Ascending aorta (tissue), 2 donors: ENCODE results near the gene PRKAG3. TPM values are rescaled to one million over a fixed set of nuclear protein-coding genes. Genes with fewer than 3 reads are reported as not detected.

Experiments used
- DNase-seq, 2 donors: peaks; one replicate each; pipeline ENCODE4 v3.0.0-alpha.2; 2019; ENCODE audit warnings: low spot score in 2 of 2
- H3K27ac ChIP-seq, 2 donors: fragments of 200-600 bp; sonication (generic); one replicate each; pipeline ENCODE4 v1.5.1; 2016 to 2017; ENCODE audit warnings: mild to moderate bottlenecking in 1 of 2
- H3K27me3 ChIP-seq: fragments of 200-600 bp; sonication (generic); one replicate; pipeline ENCODE4 v1.5.1; 2017
- H3K36me3 ChIP-seq, 2 donors: fragments of 200-600 bp; sonication (generic); one replicate each; pipeline ENCODE4 v1.5.1; 2016
- H3K4me1 ChIP-seq, 2 donors: fragments of 200-600 bp; sonication (generic); one replicate each; pipeline ENCODE4 v1.5.1; 2016 to 2017; ENCODE audit warnings: mild to moderate bottlenecking in 1 of 2
- H3K4me3 ChIP-seq, 2 donors: fragments of 200-600 bp; sonication (generic); one replicate each; pipeline ENCODE4 v1.5.1; 2016 to 2017; ENCODE audit warnings: mild to moderate bottlenecking in 1 of 2
- H3K9me3 ChIP-seq, 2 donors: fragments of 200-600 bp; sonication (generic); one replicate each; pipeline ENCODE4 v1.5.1; 2016
- intact Hi-C: fragments of 100-400 bp; cut with DNase I; formaldehyde crosslinking; loops from one replicate; pipeline ENCODE4 v1.15.1; 2023
- total RNA-seq: library from RNA; depleted of rRNA; stranded (reverse); fragments of >200 nt; gene quantifications from one replicate; pipeline ENCODE4 v1.1.0, GENCODE V29; 2016
- TF ChIP-seq, protein P1 (sequence below), 3 experiments: fragments of 200-600 bp in 2 of 3; fragments of 450-650 bp in 1 of 3; sonication (generic) in 2 of 3; IDR thresholded peaks; one replicate each; pipeline ENCODE4 v1.5.1; 2016 to 2019; ENCODE audit warnings: antibody characterized with exemption in 3 of 3, mild to moderate bottlenecking in 1 of 3, moderate library complexity in 1 of 3

The PRKAG3 gene
- total RNA-seq, 1 donor from 2014 or later = not detected

- no peaks in the 10 kb centered on the region for H3K9me3 ChIP-seq
- H3K36me3 ChIP-seq = peaks cover 42 to 44% of the 10 kb centered on the region in 2 donors
- intact Hi-C loops = no loop called here
- H3K27me3 ChIP-seq = no peaks in the 10 kb centered on the region
- H3K4me1 ChIP-seq = peaks cover 4 to 16% of the 10 kb centered on the region in 2 donors
- no peak overlapping the region for H3K27ac ChIP-seq
- DNase-seq = no peak
- no peak overlapping the region for H3K4me3 ChIP-seq
- TF ChIP-seq, protein P1, sequence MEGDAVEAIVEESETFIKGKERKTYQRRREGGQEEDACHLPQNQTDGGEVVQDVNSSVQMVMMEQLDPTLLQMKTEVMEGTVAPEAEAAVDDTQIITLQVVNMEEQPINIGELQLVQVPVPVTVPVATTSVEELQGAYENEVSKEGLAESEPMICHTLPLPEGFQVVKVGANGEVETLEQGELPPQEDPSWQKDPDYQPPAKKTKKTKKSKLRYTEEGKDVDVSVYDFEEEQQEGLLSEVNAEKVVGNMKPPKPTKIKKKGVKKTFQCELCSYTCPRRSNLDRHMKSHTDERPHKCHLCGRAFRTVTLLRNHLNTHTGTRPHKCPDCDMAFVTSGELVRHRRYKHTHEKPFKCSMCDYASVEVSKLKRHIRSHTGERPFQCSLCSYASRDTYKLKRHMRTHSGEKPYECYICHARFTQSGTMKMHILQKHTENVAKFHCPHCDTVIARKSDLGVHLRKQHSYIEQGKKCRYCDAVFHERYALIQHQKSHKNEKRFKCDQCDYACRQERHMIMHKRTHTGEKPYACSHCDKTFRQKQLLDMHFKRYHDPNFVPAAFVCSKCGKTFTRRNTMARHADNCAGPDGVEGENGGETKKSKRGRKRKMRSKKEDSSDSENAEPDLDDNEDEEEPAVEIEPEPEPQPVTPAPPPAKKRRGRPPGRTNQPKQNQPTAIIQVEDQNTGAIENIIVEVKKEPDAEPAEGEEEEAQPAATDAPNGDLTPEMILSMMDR (IDR thresholded peaks at IDR 0.05) = no peak
These were observed 20.2 kb downstream of the PRKAG3 start for GRCh38 chr2:218811382-218811781.

GRCh38 chr2:218810256-218810655, 21.3 kb downstream of the PRKAG3 start:
- TF ChIP-seq, protein P1 (IDR thresholded peaks at IDR 0.05) = no peak
- H3K27ac ChIP-seq = no peak overlapping the region
- peaks cover 33% of the 10 kb centered on the region in 2 donors for H3K36me3 ChIP-seq
- intact Hi-C loops = no loop called here
- H3K4me1 ChIP-seq = peaks cover 4 to 23% of the 10 kb centered on the region in 2 donors
- no peak overlapping the region for H3K4me3 ChIP-seq
- DNase-seq = no peak
- no peaks in the 10 kb centered on the region for H3K27me3 ChIP-seq
- H3K9me3 ChIP-seq = no peaks in the 10 kb centered on the region

DNA sequence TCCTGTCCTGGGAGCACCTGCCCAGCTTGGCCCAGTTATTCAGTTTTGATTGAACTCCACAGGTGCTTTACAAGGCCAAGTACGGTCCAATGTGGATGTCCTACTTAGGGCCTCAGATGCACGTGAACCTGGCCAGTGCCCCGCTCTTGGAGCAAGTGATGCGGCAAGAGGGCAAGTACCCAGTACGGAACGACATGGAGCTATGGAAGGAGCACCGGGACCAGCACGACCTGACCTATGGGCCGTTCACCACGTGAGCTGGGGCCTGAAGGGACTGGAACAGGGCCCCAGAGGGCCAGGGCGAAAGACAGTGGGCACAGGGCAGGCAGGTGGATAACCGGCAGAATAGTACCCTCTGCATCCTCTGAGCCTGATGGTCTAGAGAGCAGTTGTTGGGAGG, 22.1 kb downstream of the PRKAG3 start:
- TF ChIP-seq, protein P1 (IDR thresholded peaks at IDR 0.05) = no peak
- Histone ChIP-seq H3K4me1 (peaks cover 4 to 23% of the 10 kb centered on the region in 2 donors), H3K27me3 (no peaks in the 10 kb centered on the region), H3K36me3 (peaks cover 25 to 26% of the 10 kb centered on the region in 2 donors), H3K27ac (no peak overlapping the region), H3K9me3 (no peaks in the 10 kb centered on the region), H3K4me3 (no peak overlapping the region)
- intact Hi-C loops = loop anchor here (5.0 kb wide), 1 partner anchor 38 kb away; no protein-coding TSS in a partner anchor
- no peak for DNase-seq

DNA sequence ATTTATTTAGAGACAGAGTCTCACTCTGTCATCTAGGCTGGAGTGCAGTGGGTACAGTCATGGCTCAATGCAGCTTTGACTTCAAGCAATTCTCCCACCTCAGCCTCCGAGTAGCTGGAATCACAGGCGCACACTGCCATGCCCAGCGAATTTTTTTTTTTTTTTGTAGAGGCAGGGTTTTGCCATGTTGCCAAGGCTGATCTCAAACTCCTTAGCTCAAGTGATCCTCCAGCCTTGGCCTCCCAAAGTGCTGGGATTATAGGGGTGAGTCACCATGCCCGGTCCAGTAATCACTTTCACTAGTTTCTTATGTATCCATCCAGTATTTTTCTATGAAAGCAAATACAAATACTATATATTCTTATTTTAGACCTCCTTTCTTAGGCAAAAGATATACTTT, 24.0 kb downstream of the PRKAG3 start:
- peaks cover 6 to 8% of the 10 kb centered on the region in 2 donors for H3K36me3 ChIP-seq
- H3K27me3 ChIP-seq = no peaks in the 10 kb centered on the region
- TF ChIP-seq, protein P1 (IDR thresholded peaks at IDR 0.05) = no peak
- intact Hi-C loops = loop anchor here (5.0 kb wide), 1 partner anchor 40 kb away; no protein-coding TSS in a partner anchor
- no peak for DNase-seq
- no peak overlapping the region for H3K4me3 ChIP-seq
- H3K27ac ChIP-seq = peak overlapping the region; percentile 68 to 88
- H3K4me1 ChIP-seq = peaks cover 4 to 23% of the 10 kb centered on the region in 2 donors
- no peaks in the 10 kb centered on the region for H3K9me3 ChIP-seq

GRCh38 chr2:218806346-218806978, 25.1 kb downstream of the PRKAG3 start:
- peak; percentile 75 to 95 for DNase-seq
- Histone ChIP-seq H3K27me3 (no peaks in the 10 kb centered on the region), H3K4me3 (peak overlapping the region; percentile 22 to 31), H3K36me3 (no peaks in the 10 kb centered on the region), H3K4me1 (peaks cover 4 to 23% of the 10 kb centered on the region in 2 donors), H3K27ac (peak overlapping the region; percentile 68 to 88), H3K9me3 (no peaks in the 10 kb centered on the region)
- intact Hi-C loops = loop anchor here (1.0 to 5.0 kb wide), 3 partner anchors 26 to 96 kb away; partner anchors contain the start of gene TTLL4
- TF ChIP-seq, protein P1 (IDR thresholded peaks at IDR 0.05) = no peak
